Cardiac fibroblast (primary cell): ENCODE data around the gene ADGRL3.
"Not testable (repeated sequence)": the region's sequence is repeated elsewhere in the genome, so short reads cannot be mapped to it uniquely, and the experiment has no call there.

Experiments used
- DNase-seq, 2 donors: peaks; one replicate each; pipeline versions ENCODE4 v3.0.0 to v3.0.0-alpha.2; 2010; ENCODE audit warnings: low read depth in 2 of 2
- H3K4me3 ChIP-seq, 2 donors: replicated peaks in 1 of 2; 1 replicate in 1 of 2; 2 replicates in 1 of 2; pipeline ENCODE4 v1.5.1; 2011; ENCODE audit warnings: low read depth in 2 of 2, low read length in 2 of 2, mild to moderate bottlenecking in 2 of 2, moderate library complexity in 1 of 2
- TF ChIP-seq, protein P1 (sequence below): IDR thresholded peaks from one replicate; pipeline ENCODE4 v1.5.1; 2011; ENCODE audit warnings: low read depth, mild to moderate bottlenecking, low read length, inconsistent platforms

Gene ADGRL3

DNA sequence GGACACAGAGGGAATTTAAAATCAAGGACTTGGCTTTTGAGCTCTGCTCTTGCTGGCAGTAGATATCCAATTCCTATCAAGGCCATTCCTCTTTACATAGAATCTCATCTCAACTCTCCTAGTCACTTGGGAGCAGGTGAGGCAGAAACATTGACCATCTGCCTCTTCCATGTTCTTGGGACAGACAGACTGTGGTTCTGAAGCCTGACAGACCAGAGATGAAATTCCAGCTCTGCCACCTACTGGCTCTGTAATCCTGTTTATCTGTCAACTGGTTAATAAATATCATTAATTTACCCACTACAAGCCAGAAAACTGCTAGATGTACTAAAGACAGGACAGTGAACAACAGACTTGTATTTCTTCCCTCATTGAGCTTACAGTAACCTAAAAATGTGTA lies 300.8 kb downstream of the ADGRL3 start:
- TF ChIP-seq, protein P1, sequence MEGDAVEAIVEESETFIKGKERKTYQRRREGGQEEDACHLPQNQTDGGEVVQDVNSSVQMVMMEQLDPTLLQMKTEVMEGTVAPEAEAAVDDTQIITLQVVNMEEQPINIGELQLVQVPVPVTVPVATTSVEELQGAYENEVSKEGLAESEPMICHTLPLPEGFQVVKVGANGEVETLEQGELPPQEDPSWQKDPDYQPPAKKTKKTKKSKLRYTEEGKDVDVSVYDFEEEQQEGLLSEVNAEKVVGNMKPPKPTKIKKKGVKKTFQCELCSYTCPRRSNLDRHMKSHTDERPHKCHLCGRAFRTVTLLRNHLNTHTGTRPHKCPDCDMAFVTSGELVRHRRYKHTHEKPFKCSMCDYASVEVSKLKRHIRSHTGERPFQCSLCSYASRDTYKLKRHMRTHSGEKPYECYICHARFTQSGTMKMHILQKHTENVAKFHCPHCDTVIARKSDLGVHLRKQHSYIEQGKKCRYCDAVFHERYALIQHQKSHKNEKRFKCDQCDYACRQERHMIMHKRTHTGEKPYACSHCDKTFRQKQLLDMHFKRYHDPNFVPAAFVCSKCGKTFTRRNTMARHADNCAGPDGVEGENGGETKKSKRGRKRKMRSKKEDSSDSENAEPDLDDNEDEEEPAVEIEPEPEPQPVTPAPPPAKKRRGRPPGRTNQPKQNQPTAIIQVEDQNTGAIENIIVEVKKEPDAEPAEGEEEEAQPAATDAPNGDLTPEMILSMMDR: peak; percentile 40
- DNase-seq: peak; percentile 57 to 62
- no peak overlapping the region for H3K4me3 ChIP-seq

DNA sequence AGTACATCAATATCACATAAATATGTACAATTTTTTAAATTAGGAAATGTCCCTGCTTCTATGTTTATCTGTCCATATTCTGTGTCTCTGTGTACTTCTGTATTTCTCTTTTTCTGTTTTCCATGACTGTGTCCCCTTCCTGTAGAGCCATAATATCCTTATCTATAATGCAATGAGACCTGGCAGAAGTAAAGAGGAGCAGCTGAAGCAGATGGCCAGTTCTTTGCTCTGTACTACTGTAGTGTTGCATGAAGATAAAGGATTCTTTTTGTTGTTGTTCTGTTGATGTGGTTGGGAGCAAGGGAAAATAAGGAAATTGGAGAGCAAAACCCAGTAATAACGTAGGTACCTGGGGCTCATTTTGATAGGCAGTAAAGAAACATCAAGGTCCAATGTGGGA lies 301.7 kb downstream of the ADGRL3 start:
- H3K4me3 ChIP-seq: no peak overlapping the region
- no peak for DNase-seq
- TF ChIP-seq, protein P1: no peak

DNA sequence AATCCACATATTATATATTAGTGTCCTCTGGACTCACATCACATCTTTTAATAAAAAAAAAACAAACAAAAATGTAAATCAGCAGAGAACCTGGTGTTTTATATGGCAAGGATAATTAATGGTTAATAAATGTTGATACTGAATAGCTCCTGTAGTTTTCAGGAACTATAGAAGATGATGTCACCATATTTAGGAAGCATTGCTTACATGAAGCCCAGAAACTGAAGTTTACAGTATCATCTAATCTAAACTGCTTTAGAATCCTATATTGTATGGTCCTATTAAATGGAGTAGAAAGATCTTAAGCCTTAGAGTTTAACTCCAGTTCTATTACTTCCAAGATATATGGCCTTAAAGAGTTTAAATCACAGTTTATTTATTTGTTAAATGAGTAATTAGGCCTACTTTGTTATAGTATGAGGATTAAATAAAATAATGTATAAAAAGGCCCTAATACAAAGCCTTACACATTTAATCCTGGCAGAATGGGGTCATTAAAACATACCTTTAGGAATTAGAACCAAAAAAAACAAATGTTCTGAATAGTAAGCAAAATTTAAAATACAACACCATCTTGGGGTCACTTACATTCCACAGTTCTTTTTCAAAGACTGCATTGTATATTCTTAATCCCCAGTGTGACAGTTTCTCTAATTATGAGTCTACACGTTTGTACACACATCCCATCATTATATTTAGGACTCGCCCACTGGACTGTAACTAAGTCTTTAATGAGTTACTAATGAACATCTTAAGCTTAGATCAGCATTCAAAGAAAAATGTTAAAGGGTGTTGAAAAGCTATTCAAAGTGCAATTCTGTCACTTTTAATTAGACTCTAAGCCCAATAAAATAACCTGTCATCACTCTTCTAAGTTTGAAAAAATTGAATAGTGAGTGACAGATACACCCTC lies 305.9 kb downstream of the ADGRL3 start:
- no peak overlapping the region for H3K4me3 ChIP-seq
- TF ChIP-seq, protein P1: no peak
- DNase-seq: no peak

DNA sequence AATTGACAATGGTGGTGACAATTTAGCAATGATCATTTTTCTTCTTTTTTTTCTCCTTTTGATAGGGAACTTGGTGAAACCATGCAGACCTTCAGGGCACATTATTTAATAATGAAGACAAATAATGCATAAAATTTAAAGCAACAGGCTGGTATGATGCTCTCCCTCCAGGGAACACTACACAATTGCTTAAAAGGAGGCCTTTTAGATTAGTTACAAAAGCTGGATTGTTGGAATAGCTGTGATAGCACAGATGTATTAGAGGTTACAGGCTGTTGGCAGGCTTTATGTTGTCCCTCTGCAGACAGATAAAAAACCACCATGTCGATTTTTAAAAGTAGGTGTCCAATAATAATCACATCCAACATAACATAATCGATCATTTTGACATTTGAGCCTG lies 307.0 kb downstream of the ADGRL3 start:
- no peak for DNase-seq
- no peak overlapping the region for H3K4me3 ChIP-seq
- TF ChIP-seq, protein P1: no peak

DNA sequence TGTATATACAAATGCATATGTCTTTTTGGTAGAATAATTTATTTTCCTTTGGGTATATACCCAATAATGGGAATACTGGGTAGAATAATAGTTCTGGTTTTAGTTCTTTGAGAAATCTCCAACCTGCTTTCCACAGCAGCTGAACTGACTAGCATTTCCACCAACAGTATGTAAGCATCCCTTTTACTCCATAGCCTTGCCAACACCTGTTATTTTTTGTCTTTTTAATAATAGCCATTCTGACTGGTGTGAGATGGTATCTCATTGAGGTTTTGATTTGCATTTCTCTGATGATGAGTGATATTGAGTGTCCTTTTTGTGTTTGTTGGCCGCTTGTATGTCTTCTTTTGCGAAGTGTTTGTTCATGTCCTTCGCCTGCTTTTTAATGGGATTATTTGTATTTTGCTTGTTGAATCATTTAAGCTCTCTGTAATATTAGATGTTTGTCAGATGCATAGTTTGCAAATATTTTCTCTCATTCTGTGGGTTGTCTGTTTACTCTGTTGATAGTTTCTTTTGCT lies 309.7 kb downstream of the ADGRL3 start:
- H3K4me3 ChIP-seq, DNase-seq: not testable (repeated sequence)

DNA sequence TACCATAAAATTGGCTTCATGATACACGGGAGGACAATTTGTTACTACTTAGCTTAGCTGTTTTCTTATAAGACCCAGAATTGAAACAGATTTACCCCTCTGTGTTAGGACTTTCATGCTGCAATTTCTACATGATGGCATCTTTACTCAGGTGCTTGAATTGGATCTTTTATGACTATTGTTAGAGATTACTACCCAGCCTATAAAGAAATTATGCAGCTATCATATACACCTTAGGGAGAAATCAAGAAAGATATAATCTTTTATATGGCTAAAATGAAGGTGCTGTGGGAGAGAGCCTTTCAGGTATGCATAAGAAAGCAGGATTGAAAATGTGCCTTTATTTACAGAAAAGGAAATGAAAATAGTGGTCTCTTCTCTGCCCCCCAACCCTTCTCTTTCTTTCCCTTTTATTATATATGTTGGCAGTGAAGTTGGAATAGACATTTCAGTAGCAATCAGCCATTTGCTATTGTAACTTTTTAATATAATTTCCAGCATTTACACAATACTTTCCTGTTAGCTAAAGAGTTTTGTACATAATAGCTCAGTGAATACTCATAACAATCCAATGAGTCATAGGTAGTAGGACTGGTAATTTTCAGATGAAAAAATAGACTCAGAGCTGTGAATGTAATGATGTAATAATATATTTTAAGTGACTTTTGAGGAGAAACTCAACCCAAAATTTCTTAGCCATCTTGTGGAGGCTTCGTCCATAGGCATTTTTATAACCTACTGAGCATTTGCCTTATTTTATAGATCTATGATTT lies 311.8 kb downstream of the ADGRL3 start:
- peak; percentile 79 to 87 for DNase-seq
- TF ChIP-seq, protein P1: no peak
- H3K4me3 ChIP-seq: no peak overlapping the region

DNA sequence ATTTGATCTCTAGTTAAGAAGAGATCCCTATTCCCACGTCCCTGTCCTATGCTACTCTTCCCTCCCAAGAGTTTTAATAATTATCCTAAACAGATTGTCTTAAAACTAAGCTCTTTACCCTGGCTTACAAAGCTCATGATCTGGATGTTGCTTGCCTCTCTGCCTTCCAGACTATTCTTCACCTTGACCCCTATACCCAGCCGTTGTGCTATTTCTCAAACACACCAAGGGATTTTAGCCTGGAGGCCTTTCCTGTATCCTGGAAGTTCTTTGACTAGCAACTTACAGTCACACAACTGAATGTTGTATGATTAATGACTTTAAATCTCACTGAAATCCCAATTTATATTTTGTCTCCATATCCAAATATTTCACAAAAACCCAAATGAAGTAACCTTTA lies 314.9 kb downstream of the ADGRL3 start:
- TF ChIP-seq, protein P1: no peak
- no peak for DNase-seq

More for the DNA sequence above, 314.9 kb downstream of the ADGRL3 start:
- H3K4me3 ChIP-seq: no peak overlapping the region
